ENCODE data around the gene MAPKAPK5.
"Not testable (repeated sequence)": the region's sequence is repeated elsewhere in the genome, so short reads cannot be mapped to it uniquely, and the experiment has no call there.

Gene MAPKAPK5

DNA sequence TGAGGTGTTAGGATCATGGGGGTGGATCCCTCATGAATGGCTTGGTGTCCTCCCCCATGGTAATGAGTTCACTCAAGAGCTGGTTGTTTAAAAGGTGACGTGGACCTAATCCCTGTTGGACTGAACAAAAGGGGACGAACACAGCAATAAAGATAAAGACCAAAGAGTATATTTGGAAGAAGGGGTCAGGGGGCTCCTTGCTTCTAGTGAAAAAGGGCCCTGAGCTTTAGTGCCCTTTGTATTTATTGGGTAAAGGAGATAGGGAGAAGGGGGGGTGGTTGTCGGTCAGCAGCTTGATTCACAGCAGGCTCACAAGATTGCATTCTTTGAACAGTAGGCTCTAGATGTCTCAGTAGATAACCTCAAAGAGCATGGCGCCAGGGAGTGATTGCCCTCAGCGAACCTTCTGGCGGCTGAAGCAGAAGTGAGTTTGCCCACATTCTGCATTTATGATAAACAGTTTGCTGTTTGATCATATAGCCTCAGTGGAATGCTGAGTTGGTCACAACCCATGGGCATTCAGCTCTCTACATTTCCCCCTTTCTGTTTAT is 25.9 kb upstream of the MAPKAPK5 start:
- Histone ChIP-seq H3F3A (ENCODE audit: low read depth) (no peaks in the 10 kb centered on the region), H3K27me3 (ENCODE audit: insufficient read depth, low read length, poor library complexity, severe bottlenecking) (no peaks in the 10 kb centered on the region), H4K20me1 (ENCODE audit: insufficient read depth, low read length, poor library complexity, severe bottlenecking) (no peaks in the 10 kb centered on the region), H3K36me3 (ENCODE audit: insufficient read depth, low read length) (no peaks in the 10 kb centered on the region), H3K9ac (ENCODE audit: low read depth, low read length, poor library complexity, severe bottlenecking) (no peak overlapping the region), H3K4me1 (ENCODE audit: insufficient read depth, low read length, poor library complexity, severe bottlenecking) (no peaks in the 10 kb centered on the region), H3K9me3 (ENCODE audit: insufficient read depth, low read depth, low read length) (no peaks in the 10 kb centered on the region), H2AFZ (ENCODE audit: low read length) (no peak overlapping the region), H3K4me3 (ENCODE audit: low read length, poor library complexity, severe bottlenecking) (no peak overlapping the region), H3K9me2 (replicated peaks; ENCODE audit: low read depth, low read length) (no peaks in the 10 kb centered on the region), H3K79me2 (ENCODE audit: insufficient read depth, low read length) (no peaks in the 10 kb centered on the region), H3K4me2 (ENCODE audit: low read depth, low read length, poor library complexity, severe bottlenecking) (no peak overlapping the region)
- no peak for TF ChIP-seq EZH2phosphoT487 (IDR thresholded peaks at IDR 0.05; ENCODE audit: borderline replicate concordance)
- TF ChIP-seq, protein P1, sequence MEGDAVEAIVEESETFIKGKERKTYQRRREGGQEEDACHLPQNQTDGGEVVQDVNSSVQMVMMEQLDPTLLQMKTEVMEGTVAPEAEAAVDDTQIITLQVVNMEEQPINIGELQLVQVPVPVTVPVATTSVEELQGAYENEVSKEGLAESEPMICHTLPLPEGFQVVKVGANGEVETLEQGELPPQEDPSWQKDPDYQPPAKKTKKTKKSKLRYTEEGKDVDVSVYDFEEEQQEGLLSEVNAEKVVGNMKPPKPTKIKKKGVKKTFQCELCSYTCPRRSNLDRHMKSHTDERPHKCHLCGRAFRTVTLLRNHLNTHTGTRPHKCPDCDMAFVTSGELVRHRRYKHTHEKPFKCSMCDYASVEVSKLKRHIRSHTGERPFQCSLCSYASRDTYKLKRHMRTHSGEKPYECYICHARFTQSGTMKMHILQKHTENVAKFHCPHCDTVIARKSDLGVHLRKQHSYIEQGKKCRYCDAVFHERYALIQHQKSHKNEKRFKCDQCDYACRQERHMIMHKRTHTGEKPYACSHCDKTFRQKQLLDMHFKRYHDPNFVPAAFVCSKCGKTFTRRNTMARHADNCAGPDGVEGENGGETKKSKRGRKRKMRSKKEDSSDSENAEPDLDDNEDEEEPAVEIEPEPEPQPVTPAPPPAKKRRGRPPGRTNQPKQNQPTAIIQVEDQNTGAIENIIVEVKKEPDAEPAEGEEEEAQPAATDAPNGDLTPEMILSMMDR (conservative IDR thresholded peaks at IDR 0.05; ENCODE audit: low read length) = no peak

DNA sequence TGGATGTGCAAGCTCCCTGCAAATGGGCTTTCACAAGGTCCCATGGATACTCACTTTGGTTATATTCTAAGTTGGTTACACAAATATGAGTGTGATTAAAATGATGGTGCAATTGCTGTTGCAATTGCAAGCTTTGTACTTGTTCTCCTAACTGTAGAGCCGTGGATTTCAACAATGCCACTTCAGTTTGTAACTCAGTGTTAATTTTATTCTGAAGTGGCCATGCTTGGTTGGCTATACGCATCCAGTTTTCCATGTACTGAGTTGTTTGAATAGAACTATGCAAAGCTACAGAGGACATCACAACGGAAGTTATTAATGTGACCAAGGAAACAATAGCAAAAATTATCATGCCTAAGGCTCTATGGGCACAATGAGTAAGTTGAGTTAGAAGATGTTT is 25.1 kb upstream of the MAPKAPK5 start:
- not testable (repeated sequence) for H4K20me1 ChIP-seq (ENCODE audit: insufficient read depth, low read length, poor library complexity, severe bottlenecking); H2AFZ ChIP-seq (ENCODE audit: low read length); H3K36me3 ChIP-seq (ENCODE audit: insufficient read depth, low read length); H3K4me1 ChIP-seq (ENCODE audit: insufficient read depth, low read length, poor library complexity, severe bottlenecking); H3K9me2 ChIP-seq (replicated peaks; ENCODE audit: low read depth, low read length); H3K9ac ChIP-seq (ENCODE audit: low read depth, low read length, poor library complexity, severe bottlenecking); H3K27me3 ChIP-seq (ENCODE audit: insufficient read depth, low read length, poor library complexity, severe bottlenecking); H3K4me3 ChIP-seq (ENCODE audit: low read length, poor library complexity, severe bottlenecking); H3K79me2 ChIP-seq (ENCODE audit: insufficient read depth, low read length); H3F3A ChIP-seq (ENCODE audit: low read depth); H3K9me3 ChIP-seq (ENCODE audit: insufficient read depth, low read depth, low read length); H3K4me2 ChIP-seq (ENCODE audit: low read depth, low read length, poor library complexity, severe bottlenecking)

DNA sequence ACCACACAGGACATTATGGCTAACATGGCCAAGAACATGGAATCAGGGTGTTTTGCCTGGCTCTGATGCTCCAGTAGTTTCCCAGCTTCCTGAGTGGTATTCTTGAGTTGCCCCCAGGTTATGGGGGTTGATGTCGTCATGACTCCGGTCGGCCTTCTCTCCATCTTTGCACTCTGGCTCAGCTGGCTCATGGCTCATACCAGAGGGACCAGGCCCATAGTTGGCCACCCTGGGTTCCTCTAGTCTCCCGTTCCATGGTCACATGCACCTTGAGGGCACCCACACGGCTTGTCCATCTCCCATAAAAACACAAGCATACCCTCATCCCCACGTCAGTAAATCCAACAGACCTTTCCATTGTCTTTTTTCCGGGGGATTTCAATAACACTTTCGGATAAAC is 23.7 kb upstream of the MAPKAPK5 start:
- TF ChIP-seq EZH2phosphoT487 (IDR thresholded peaks at IDR 0.05; ENCODE audit: borderline replicate concordance) = no peak
- TF ChIP-seq, protein P1 (conservative IDR thresholded peaks at IDR 0.05; ENCODE audit: low read length) = no peak
- Histone ChIP-seq H3K4me1 (ENCODE audit: insufficient read depth, low read length, poor library complexity, severe bottlenecking) (no peaks in the 10 kb centered on the region), H3K36me3 (ENCODE audit: insufficient read depth, low read length) (no peaks in the 10 kb centered on the region), H3K79me2 (ENCODE audit: insufficient read depth, low read length) (no peaks in the 10 kb centered on the region), H3F3A (ENCODE audit: low read depth) (no peaks in the 10 kb centered on the region), H3K9me2 (replicated peaks; ENCODE audit: low read depth, low read length) (no peaks in the 10 kb centered on the region), H3K9ac (ENCODE audit: low read depth, low read length, poor library complexity, severe bottlenecking) (no peak overlapping the region), H3K27me3 (ENCODE audit: insufficient read depth, low read length, poor library complexity, severe bottlenecking) (no peaks in the 10 kb centered on the region), H2AFZ (ENCODE audit: low read length) (no peak overlapping the region), H3K4me3 (ENCODE audit: low read length, poor library complexity, severe bottlenecking) (no peak overlapping the region), H4K20me1 (ENCODE audit: insufficient read depth, low read length, poor library complexity, severe bottlenecking) (no peaks in the 10 kb centered on the region), H3K4me2 (ENCODE audit: low read depth, low read length, poor library complexity, severe bottlenecking) (no peak overlapping the region), H3K9me3 (ENCODE audit: insufficient read depth, low read depth, low read length) (no peaks in the 10 kb centered on the region)

Measured in Loucy (cell line).